OCI-LY1 (cell line): ENCODE measurements around the gene TEPSIN.

Experiments
- H2AFZ ChIP-seq: fragments of 200-600 bp; sonication (generic), shearing (Covaris generic); 2 replicates; pipeline ENCODE4 v1.6.0; 2014; ENCODE audit warnings: antibody characterized with exemption, mild to moderate bottlenecking, low read length
- H3F3A ChIP-seq: fragments of 200-600 bp; sonication (generic), shearing (Covaris generic); 2 replicates; pipeline ENCODE4 v1.6.0; 2014; ENCODE audit warnings: mild to moderate bottlenecking, antibody characterized with exemption, low read length, moderate library complexity; ENCODE audit not compliant: insufficient read depth
- H3K27ac ChIP-seq: fragments of 200-600 bp; sonication (generic); 2 replicates; pipeline ENCODE4 v1.5.1; 2014; ENCODE audit warnings: low read length, mixed run types, mild to moderate bottlenecking, low read depth; ENCODE audit not compliant: poor library complexity, severe bottlenecking
- H3K27me3 ChIP-seq: fragments of 200-600 bp; sonication (generic); 2 replicates; pipeline ENCODE4 v1.6.0; 2014; ENCODE audit warnings: antibody characterized with exemption, mild to moderate bottlenecking, low read length, moderate library complexity; ENCODE audit not compliant: insufficient read depth
- H3K36me3 ChIP-seq: fragments of 200-600 bp; sonication (generic); 2 replicates; pipeline ENCODE4 v1.6.1; 2014; ENCODE audit warnings: mild to moderate bottlenecking, antibody characterized with exemption, low read length, moderate library complexity, mixed read lengths; ENCODE audit not compliant: insufficient read depth
- H3K4me1 ChIP-seq: fragments of 200-600 bp; sonication (generic); 2 replicates; pipeline ENCODE4 v1.5.1; 2014; ENCODE audit warnings: mild to moderate bottlenecking, low read length, moderate library complexity; ENCODE audit not compliant: insufficient read depth, severe bottlenecking
- H3K4me2 ChIP-seq: fragments of 200-600 bp; sonication (generic), shearing (Covaris generic); 2 replicates; pipeline ENCODE4 v1.6.1; 2014; ENCODE audit warnings: low read length
- H3K4me3 ChIP-seq: fragments of 200-600 bp; sonication (generic); 2 replicates; pipeline ENCODE4 v1.5.1; 2014; ENCODE audit warnings: low read length, low read depth, mild to moderate bottlenecking, mixed read lengths; ENCODE audit not compliant: poor library complexity, severe bottlenecking
- H3K79me2 ChIP-seq: fragments of 200-600 bp; shearing (Covaris generic); 2 replicates; pipeline ENCODE4 v1.6.1; 2016; ENCODE audit warnings: mixed run types, low read length, mixed read lengths; ENCODE audit not compliant: insufficient read depth
- H3K9ac ChIP-seq: fragments of 200-600 bp; sonication (generic), shearing (Covaris generic); 2 replicates; pipeline ENCODE4 v1.6.1; 2014; ENCODE audit warnings: mild to moderate bottlenecking, low read length, mixed read lengths
- H3K9me2 ChIP-seq: fragments of 200-600 bp; sonication (generic), shearing (Covaris generic); 2 replicates; pipeline ENCODE4 v1.6.1; 2014; ENCODE audit warnings: low read depth, mild to moderate bottlenecking, low read length, mixed read lengths
- H3K9me3 ChIP-seq: fragments of 200-600 bp; shearing (Covaris generic); 2 replicates; pipeline ENCODE4 v1.6.1; 2014; ENCODE audit warnings: low read length, mixed read lengths
- H4K20me1 ChIP-seq: fragments of 200-600 bp; sonication (generic), shearing (Covaris generic); 2 replicates; pipeline ENCODE4 v1.6.0; 2016; ENCODE audit warnings: mild to moderate bottlenecking, low read length; ENCODE audit not compliant: insufficient read depth
- CTCF ChIP-seq: fragments of 200-600 bp; sonication (generic), shearing (Covaris generic); IDR thresholded peaks from 2 replicates; pipeline ENCODE4 v1.5.1; 2017; ENCODE audit warnings: mild to moderate bottlenecking, antibody characterized with exemption, low read length, moderate library complexity, mixed read lengths
- EZH2 ChIP-seq: fragments of 200-600 bp; sonication (generic), shearing (Covaris generic); IDR thresholded peaks from 2 replicates; pipeline ENCODE4 v1.8.0; 2017; ENCODE audit warnings: borderline replicate concordance, mixed run types, mild to moderate bottlenecking, antibody characterized with exemption, low read length, moderate library complexity, mixed read lengths

Gene TEPSIN

GRCh38 chr17:81188491-81188840, 50.4 kb downstream of the TEPSIN start:
- Histone ChIP-seq H3F3A (no peaks in the 10 kb centered on the region), H3K9me3 (no peaks in the 10 kb centered on the region), H3K36me3 (no peaks in the 10 kb centered on the region), H2AFZ (no peak overlapping the region), H3K4me2 (no peak overlapping the region), H3K4me1 (no peaks in the 10 kb centered on the region), H3K27ac (no peak overlapping the region), H3K9ac (no peak overlapping the region), H3K79me2 (no peaks in the 10 kb centered on the region), H3K27me3 (peaks cover 3% of the 10 kb centered on the region), H4K20me1 (no peaks in the 10 kb centered on the region), H3K4me3 (no peak overlapping the region), H3K9me2 (no peaks in the 10 kb centered on the region)
- TF ChIP-seq EZH2 (no peak), CTCF (no peak)

DNA sequence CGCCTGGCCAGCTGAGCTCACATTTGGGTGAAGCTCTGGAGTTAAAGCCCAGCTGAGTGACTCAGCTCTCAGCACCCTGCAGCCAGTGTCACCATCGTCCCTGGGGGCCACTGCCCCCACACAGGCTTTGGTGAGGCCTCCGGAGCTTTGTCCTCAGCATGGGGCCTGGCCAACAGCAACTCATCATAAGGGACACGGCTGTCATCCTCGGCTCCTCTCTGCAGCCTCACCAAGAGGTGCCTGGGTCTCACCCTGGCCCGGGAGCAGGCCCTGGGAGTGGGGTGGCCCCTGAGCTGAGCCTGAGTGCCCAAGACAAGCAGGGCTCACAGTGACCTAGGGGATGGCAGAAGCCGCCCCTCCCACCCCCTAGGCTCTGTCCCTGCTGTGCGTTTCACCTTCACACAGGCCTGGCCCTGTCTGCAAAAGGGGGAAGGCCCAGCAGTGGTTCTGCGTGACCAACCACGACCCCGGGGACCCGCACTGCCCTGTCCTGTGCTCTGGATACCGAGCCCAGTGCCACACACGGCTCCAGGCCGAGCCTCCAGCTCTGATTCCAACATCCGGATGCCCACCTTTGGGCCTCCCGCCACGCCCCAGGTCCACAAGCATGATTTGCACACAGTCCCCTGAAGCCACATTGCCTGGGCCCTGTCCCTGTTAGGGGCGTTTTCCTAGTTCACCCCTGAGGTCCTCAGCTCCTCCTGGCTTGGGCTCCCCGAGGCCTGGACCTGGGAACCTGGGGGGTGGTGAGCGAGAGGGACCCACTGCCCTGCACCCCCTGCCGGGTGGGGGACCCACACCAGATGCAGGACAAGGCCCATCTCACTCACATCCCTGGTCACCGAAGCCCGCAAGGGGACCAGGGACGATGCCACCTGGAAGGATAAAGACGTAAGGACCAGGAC, 51.0 kb downstream of the TEPSIN start:
- Histone ChIP-seq H3K27ac (no peak overlapping the region), H3K27me3 (peaks cover 4% of the 10 kb centered on the region), H3K9ac (no peak overlapping the region), H3K4me2 (no peak overlapping the region), H3K36me3 (no peaks in the 10 kb centered on the region), H3K9me3 (no peaks in the 10 kb centered on the region), H3F3A (no peaks in the 10 kb centered on the region), H2AFZ (no peak overlapping the region), H3K4me1 (no peaks in the 10 kb centered on the region), H3K4me3 (no peak overlapping the region), H3K9me2 (no peaks in the 10 kb centered on the region), H3K79me2 (no peaks in the 10 kb centered on the region), H4K20me1 (no peaks in the 10 kb centered on the region)
- TF ChIP-seq EZH2 (no peak), CTCF (no peak)

DNA sequence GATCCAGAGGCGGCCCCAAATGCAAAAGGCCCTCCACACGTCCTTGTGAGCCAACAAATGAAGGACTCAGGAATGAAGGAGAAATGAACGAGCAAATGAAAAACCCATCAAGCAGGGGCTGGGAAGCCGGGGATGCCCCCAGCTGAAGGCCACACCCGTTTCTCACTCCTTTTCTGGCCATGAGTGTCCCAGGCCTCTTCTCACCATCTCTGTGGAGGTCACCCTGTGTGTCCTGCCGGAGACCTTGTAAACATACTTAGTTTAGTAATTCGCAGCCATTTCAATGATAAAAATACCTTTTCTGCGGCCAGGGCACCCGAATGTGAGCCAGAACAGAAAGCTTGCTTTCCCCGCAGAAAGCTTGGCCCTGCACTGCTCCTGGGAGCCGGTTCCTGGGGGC, 51.7 kb downstream of the TEPSIN start:
- H3K9me2 ChIP-seq: no peaks in the 10 kb centered on the region
- H3F3A ChIP-seq: no peaks in the 10 kb centered on the region
- peaks cover 4% of the 10 kb centered on the region for H3K27me3 ChIP-seq
- H3K27ac ChIP-seq: no peak overlapping the region
- no peak overlapping the region for H3K4me2 ChIP-seq
- TF ChIP-seq EZH2 (no peak), CTCF (no peak)
- no peak overlapping the region for H3K9ac ChIP-seq
- no peak overlapping the region for H2AFZ ChIP-seq
- H4K20me1 ChIP-seq: no peaks in the 10 kb centered on the region
- H3K9me3 ChIP-seq: no peaks in the 10 kb centered on the region
- H3K36me3 ChIP-seq: no peaks in the 10 kb centered on the region
- H3K79me2 ChIP-seq: no peaks in the 10 kb centered on the region
- H3K4me3 ChIP-seq: no peak overlapping the region
- H3K4me1 ChIP-seq: no peaks in the 10 kb centered on the region
